Coronary artery (tissue), 2 donors: ENCODE measurements around the gene TBC1D32.

Experiments
- DNase-seq: peaks from one replicate; pipeline ENCODE4 v3.0.0-alpha.2; 2017; ENCODE audit warnings: low spot score
- H3K27ac ChIP-seq, 2 donors: fragments of 200-600 bp; sonication (generic); one replicate each; pipeline ENCODE4 v1.5.1; 2016 to 2019
- H3K4me3 ChIP-seq: fragments of 200-600 bp; sonication (generic); 2 replicates; pipeline ENCODE4 v1.5.1; 2016; ENCODE audit warnings: mild to moderate bottlenecking, moderate library complexity
- CTCF ChIP-seq: fragments of 200-600 bp; sonication (generic); IDR thresholded peaks from one replicate; pipeline ENCODE4 v1.5.1; 2019; ENCODE audit warnings: antibody characterized with exemption

TBC1D32 gene

GRCh38 chr6:121160276-121160675 lies 174.0 kb downstream of the TBC1D32 start:
- no peak overlapping the region for H3K4me3 ChIP-seq
- no peak overlapping the region for H3K27ac ChIP-seq
- TF ChIP-seq CTCF: no peak
- DNase-seq: no peak

- no peak for DNase-seq
- no peak for TF ChIP-seq CTCF
- Histone ChIP-seq H3K27ac (no peak overlapping the region), H3K4me3 (no peak overlapping the region)
These were observed 175.4 kb downstream of the TBC1D32 start for GRCh38 chr6:121158891-121159290.

DNA sequence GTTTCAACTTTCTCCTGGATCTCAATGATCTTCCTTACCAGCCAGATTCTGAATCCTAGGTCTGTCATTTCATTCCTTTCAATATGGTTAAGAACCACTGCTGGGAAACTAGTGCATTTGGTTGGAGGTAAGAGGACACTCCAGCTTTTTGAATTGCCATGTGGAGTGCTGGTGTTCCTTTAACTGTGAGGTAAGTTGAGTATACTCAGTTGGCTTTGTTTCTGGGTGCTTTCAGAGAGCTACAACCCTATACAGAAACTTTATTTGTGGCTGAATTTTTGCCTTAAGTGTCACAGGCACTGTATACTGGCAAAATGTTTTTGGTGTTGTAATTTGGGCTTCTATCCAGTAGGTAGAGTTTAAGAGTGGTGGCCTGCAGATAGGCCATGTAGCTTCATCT lies 175.8 kb downstream of the TBC1D32 start:
- no peak overlapping the region for H3K4me3 ChIP-seq
- no peak for TF ChIP-seq CTCF
- H3K27ac ChIP-seq: no peak overlapping the region
- no peak for DNase-seq

- H3K27ac ChIP-seq: no peak overlapping the region
- DNase-seq: no peak
- H3K4me3 ChIP-seq: no peak overlapping the region
- TF ChIP-seq CTCF: no peak
These were observed 176.4 kb downstream of the TBC1D32 start for GRCh38 chr6:121157906-121158305.

DNA sequence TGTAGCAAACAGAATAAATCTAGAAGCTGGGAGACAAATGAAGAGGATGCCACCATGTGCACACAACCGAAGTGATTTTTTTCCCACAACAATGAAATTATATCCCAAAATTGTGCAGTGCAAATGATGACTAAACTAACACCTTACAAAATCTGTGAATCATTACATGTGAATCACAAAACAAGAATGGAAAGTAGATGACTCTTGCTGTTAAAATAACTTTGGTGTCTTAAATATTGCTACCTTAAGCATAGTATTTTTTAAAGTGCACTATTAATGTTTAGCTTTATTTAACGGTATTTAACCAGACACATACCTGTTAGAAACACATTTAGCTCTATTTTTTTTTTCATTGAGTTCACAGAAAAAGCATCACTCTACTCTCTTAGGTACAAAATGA lies 190.8 kb downstream of the TBC1D32 start:
- DNase-seq: no peak
- no peak for TF ChIP-seq CTCF
- H3K27ac ChIP-seq: no peak overlapping the region
- H3K4me3 ChIP-seq: no peak overlapping the region

DNA sequence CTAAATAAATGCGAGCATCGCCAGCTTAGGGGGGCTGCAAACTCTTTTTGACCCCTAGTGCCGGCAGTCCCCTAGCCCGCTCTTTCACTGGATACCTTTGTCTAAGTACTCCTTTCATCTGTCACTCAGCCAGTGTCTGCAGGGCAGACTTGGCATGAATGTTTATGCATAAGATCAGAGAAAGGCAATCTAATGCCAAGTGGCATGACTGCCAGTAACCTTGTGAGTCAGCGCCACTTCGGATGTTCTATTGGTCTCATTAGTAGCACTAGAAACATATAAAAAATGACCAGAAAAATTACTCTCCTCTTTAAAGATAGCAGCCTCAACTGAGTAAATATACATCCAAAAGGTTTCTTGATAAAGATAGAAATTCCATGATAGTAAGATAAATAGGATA lies 192.2 kb downstream of the TBC1D32 start:
- no peak for DNase-seq
- Histone ChIP-seq H3K4me3 (no peak overlapping the region), H3K27ac (no peak overlapping the region)
- TF ChIP-seq CTCF: no peak

DNA sequence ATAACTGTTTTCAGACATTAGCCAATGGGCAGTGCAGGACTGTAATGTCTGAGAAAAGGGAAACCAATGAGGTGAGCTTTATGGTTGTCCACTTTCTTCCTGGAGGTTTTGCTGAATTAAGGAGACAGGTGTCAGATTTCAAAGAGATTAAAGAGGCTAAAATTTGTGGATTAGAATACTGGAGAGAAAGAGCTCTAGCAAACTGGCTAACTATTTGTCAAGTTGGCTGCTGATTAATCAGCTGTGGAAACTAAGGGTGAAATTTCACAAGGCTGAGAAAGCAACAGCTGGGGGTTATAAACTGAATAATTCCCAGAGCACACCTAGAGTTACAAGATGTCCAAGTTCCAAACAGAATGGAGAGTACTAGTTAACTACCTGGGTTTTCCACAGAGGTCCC lies 198.9 kb downstream of the TBC1D32 start:
- no peak for TF ChIP-seq CTCF

More for the DNA sequence above, 198.9 kb downstream of the TBC1D32 start:
- Histone ChIP-seq H3K4me3 (no peak overlapping the region), H3K27ac (no peak overlapping the region)
- DNase-seq: no peak
